GM12875 (cell line): Measurements from ENCODE around the gene SMG9.
A peak's percentile ranks its signal among the peaks of the same experiment; 100 is the strongest.

Experiments used
- H3K4me3 ChIP-seq: one replicate; pipeline ENCODE4 v1.5.1; 2011; ENCODE audit warnings: low read depth, low read length, control low read depth
- CTCF ChIP-seq: IDR thresholded peaks from 2 replicates; pipeline ENCODE4 v1.5.1; 2011; ENCODE audit warnings: low read depth, mild to moderate bottlenecking, control low read depth, inconsistent platforms, low read length, moderate library complexity, borderline replicate concordance; ENCODE audit not compliant: insufficient read depth

SMG9 gene

DNA sequence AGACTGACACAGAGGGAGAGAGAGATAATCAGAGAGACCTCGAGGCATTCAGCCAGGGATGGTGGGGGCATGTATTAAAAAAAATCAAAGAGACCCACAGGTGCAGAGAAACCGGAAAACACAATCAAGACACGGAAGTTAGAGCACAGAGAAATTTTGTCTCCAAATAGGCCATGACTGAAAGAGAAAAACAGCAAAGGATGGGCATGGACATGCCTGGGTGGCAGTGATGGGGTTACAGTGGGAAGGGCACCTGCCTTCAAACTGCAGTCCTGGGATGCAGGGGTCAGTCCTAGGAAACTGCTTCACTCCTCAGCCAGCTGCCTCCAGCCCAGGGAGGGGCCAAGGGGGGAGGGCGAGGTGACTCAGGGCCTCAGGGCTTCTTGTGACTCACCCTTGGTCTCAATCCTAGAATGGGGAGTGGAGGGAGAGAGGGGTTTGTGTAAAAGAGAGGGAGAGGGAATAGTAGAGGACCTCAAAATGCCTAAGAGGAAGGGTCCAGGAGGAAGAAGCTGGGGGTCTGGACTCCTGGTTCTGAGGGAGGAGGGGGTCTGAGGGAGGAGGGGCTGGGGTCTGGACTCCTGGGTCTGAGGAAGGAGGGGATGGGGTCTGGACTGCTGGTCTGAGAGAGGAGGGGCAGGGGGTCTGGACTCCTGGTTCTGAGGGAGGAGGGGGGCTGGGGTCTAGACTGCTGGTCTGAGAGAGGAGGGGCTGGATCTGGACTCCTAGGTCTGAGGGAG, 29.6 kb upstream of the SMG9 start:
- no peak overlapping the region for H3K4me3 ChIP-seq
- no peak for TF ChIP-seq CTCF

DNA sequence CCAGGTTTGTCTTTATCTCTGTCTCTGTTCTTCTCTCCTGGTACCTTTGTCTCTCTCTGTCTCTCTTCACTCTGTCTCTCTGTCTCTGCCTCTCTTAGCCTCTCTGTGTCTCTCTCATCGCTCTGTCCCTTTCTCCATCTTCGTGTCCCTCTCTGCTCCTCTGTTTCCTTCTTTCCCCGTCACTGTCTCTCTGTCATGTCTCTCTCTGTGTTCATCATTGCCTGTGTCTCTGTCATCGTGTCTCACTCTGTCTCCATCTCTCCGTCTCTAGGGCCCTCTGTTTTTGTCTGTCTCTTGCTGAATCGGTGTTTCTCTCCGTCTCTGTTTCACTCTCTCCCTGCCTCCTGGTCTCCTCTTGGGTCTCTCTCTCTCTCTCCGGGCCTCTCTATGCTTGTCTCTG, 28.9 kb upstream of the SMG9 start:
- peak overlapping the region; percentile 27 for H3K4me3 ChIP-seq
- no peak for TF ChIP-seq CTCF

- H3K4me3 ChIP-seq: peak overlapping the region; percentile 36
- TF ChIP-seq CTCF: no peak
These were observed 28.0 kb upstream of the SMG9 start for GRCh38 chr19:43782689-43783231.

DNA sequence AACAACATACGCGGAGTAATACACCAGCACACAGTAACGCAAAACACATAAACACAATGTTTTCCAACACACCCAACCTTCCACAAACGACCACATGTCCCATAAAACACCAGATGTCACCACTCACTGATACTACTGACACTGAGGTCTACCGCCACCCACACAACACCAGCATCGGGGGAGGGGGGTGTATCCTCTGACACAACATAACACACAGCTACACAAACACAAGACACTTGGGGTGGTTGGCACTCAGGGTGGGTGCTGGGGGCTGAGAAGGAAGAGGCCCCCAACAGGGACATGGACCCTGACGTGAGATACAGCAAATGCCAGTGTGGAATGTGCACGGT, 27.5 kb upstream of the SMG9 start:
- peak overlapping the region; percentile 36 for H3K4me3 ChIP-seq
- TF ChIP-seq CTCF: no peak

DNA sequence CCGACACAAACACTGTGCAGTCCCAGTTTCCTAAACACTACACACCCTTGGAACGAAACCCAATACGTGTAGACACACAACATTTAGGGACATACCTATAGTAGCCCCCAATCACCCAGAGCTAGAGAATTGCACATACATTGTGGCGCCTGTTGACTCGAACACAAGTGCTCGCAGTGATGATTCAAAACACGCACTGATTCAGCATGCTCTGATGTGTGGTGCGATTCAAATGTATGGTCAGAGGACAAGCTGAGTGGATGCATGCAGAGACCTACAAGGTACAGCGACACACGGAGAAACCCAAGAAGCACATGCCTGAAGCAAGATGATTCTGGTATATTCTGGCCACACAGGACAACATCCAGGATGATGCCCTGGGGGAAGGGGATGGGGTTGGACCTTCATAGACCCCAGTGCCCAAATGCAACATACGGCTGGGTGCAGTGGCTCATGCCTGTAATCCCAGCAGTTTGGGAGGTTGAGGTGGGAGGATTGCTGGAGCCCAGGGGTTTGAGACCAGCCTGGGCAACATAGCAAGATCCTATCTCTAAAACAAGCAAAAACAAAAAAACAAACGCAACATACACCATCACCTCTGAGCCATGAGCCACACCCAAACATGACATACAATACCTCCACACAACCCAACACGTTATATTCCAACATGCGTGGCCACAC, 27.0 kb upstream of the SMG9 start:
- no peak for TF ChIP-seq CTCF
- peak overlapping the region; percentile 84 for H3K4me3 ChIP-seq

DNA sequence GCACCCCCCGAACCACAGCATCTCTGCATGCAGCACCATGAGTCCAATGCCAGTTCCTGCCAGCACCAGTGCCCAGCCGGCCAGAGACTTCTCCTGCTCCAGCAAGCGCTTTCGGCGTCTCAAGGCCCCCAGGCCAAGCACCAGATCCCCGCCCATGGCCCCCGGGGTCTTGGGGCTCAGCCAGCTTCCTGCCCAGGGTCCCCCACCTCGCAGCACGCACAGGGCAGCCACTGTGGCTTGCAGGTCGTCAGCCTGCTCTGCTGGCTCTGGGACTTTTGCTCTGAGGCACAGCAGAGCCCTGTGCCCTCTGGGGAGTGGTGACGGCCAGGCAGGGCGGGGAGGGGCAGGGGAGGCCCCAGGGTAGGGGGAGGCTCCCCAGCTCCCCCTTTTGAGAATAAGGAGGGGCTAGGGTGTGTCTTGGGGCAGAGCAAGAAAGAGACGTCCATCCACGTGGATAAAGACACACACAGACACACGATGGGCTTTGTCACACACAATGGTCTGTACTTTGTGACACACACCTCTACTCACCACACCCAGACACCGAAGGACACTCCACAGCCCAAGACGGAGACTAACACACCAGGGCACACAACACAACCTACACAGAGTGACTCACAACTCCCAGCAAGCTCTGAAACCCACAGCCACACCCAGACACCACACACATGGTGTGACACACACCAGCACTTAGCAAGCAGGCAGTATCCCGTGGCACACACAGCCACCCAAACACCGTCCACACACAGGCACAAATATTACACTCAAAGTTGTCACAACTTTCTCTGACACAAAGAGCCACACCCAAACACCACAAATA, 26.2 kb upstream of the SMG9 start, which contains the start of gene KCNN4:
TSS of gene KCNN4 (minus strand) at position 268 of the 820 bp plus-strand sequence. CDS start at position 156, 112 bp downstream.
- peak within 1 kb of the TSS; percentile 84 for H3K4me3 ChIP-seq
- no peak for TF ChIP-seq CTCF
